Ecto neural progenitor cell (in vitro differentiated cells): ENCODE measurements around the gene DCLK1.

Experiments
- DNase-seq: peaks from one replicate; pipeline ENCODE4 v3.0.0-alpha.2; 2018; ENCODE audit warnings: low spot score

DCLK1 gene

GRCh38 chr13:35747594-35747993, 383.6 kb downstream of the DCLK1 start:
- DNase-seq: no peak

DNA sequence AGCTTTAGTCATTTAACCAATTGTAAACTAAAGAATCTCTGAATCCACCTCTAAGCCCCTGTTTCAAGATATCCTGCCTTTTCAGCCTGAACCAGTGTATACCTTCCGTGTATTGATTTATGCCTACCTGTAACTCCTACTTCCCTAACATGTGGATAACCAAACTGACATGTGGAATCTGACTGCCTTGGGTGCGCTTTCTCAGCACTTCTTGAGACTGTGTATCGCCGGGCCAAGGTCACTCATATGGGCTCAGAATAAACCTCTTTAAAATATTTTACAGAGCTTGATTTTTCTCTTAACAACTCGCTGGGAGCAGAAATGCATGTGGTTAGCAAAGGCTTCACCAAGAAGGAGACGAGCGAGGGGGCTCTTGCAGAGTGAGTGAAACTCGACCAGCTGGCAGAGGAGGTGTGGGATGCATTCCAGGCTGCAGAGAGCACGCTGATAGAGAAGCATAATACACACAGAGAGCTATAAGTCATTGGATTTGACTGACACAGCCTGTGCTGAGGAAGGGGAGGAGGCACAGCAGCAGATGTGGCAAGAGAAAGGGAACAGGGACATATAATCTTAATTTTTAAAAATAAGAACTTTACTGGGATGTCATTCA, 386.5 kb downstream of the DCLK1 start:
- peak; percentile 25 for DNase-seq

- peak; percentile 1 for DNase-seq
Observed at GRCh38 chr13:35744144-35744543, 387.0 kb downstream of the DCLK1 start.

- DNase-seq: no peak
Observed at GRCh38 chr13:35743165-35743564, 388.0 kb downstream of the DCLK1 start.

- DNase-seq: no peak
Observed at GRCh38 chr13:35741657-35742056, 389.5 kb downstream of the DCLK1 start.

DNA sequence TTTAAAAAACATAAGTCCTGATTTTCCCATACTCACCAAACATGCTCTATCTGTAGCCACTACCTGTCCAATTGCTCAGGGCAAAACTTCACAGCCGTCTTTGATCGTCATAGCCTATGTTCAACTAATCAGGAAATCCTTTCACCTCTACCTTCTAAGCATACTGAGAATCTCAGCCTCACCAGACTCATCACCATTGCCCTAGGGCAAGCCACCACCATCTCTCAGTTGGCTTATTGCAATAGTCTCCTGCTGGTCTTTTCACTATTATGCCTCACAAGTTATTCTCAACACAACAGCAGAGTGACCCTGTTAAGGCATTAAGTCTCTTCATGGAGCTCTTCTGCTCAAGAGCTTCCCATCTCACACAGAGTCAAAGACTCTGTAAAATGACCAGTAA, 394.3 kb downstream of the DCLK1 start:
- DNase-seq: peak; percentile 23

DNA sequence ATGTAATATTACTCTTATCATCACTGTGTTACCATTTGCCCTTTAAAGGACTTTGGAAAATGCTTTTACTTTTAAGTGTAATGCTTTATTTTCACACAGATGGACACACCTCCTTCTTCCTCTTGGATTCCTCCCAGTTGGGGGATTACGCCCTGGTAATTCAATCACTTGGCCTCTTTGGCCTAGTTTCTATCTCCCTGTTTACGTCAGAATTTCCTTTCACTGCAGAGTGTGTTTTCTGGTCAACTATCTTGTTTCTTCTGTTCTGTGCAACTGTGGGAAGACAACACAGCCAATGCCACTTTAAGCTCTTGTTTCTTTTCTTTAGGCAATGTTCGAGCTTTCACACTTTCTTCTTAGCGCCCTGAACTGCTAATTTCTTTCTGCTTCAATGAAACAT, 397.4 kb downstream of the DCLK1 start:
- peak; percentile 19 for DNase-seq

- DNase-seq: peak; percentile 1
Observed at GRCh38 chr13:35732565-35732964, 398.6 kb downstream of the DCLK1 start.

DNA sequence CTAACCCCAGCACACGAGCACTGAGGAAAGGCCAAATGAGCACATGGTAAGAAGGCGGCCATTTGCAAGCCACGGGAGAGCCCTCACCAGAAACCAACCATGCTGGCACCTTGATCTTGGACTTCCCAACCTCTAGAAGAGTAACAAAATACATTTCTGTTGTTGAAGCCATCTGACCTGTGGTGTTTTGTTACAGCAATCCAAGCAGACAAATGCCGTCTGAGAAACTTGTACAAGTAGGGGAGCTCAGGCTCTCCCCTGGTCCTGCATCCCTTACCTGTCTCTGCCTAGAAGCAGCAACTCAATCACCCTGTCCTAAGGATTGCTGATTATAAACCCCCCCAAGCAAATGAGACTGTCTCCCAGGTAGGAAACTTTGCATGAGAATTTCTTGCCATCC, 399.7 kb downstream of the DCLK1 start:
- peak; percentile 20 for DNase-seq

DNA sequence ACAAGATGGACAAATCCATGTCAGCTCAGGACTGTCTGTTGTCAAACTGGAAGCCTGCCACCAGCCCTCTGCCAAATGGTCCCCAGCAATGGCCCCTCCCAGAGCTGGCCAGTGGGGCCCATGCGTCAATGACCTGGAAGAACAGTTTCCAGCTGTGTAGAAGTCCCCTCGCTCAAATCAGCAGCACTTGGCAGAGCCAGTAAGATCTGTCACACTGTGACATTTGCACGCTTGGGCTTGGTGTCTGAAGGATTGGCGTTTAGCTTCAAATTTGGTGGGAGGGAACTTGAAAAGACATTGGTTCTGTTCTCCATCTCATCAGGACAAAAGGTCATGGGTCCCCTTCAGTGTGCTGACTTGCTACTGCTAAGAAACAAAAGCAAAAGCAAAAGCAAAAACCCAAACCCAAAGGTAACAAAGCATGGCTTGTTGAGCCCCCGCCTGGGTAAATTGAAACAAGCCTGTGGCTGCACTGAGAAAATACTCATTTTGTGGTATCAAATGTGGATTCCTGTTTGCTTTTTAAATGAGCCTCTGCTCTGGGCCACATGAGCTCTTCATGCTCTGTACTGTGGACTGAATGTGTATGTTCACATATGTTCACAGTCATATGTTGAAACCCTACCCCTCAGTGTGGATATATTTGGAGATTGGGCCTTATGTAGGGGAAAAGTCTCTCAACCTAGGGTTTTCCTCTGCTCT, 401.1 kb downstream of the DCLK1 start:
- DNase-seq: peak; percentile 41

DNA sequence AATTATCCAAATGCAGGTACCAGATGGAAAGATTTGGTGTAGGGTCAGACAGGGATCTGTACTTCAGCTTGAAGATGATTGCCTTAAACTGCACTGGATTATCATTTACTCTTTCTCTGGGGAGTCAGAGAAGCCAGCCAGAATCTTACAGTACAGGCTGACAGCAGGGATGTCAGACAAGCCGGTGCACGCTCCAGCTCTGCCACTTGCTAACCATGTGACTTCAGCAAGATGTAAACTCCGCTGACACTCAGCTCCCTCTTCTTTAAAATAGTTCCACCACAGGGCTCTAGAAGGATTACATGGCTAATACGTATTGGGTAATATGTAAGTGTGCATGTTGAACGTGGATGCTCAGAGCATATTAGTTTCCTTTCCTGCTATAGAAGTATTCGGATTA, 403.3 kb downstream of the DCLK1 start:
- peak; percentile 14 for DNase-seq

DNA sequence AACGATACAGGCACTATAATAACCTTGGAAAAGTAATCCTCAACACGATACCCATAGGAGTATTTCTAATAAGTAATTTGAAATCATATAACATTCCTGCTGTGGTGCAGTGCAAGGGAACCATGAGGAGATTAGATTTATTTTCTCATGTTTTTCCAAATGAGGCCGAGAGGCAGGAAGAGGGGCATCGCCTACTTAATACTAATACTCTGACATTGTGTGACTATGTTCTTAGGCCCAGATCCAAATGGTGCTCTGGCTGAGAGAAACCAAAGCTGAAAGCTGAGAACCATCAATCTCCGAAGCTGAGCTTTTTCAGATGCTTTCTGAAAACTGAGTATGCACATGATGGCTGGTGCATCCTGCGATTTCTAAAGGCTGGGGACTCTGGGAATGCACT, 406.7 kb downstream of the DCLK1 start:
- DNase-seq: no peak

GRCh38 chr13:35723821-35724220, 407.4 kb downstream of the DCLK1 start:
- no peak for DNase-seq

GRCh38 chr13:35723053-35723461, 408.1 kb downstream of the DCLK1 start:
- DNase-seq: no peak

DNA sequence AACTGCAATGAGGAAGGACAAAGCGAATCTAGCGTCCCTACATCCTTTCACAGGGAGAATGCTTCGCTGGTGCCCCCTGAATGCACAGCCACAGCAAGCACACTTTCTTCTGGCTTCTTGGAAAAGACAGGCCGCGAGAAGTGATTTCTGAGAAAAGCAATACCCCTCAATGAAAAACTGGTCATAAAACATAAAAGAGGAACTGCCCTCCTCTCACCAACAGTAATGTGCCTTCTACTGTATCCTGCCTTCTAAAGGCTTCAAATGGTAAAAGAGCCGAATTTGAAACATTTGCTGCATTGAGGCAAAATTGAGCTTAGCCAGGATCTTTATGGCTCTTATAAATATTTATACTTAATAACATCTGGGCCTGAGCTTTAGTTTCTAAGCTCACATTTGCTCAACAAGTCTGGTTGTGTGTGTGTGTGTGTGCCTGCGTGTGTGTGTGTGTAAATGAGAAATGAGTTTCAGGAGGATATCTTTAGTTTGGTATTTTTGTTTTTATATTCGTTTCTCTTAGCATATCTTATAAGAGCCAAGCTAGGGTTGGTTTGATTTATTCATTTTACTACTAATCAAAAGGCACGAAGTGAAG, 408.6 kb downstream of the DCLK1 start:
- no peak for DNase-seq

- DNase-seq: peak; percentile 86
Observed at GRCh38 chr13:35720690-35721554, 410.3 kb downstream of the DCLK1 start.

- DNase-seq: no peak
Observed at GRCh38 chr13:35720290-35720689, 410.9 kb downstream of the DCLK1 start.
